HG03521 (cell line): ENCODE results near the gene SCAI.
"Not testable (repeated sequence)": the region's sequence is repeated elsewhere in the genome, so short reads cannot be mapped to it uniquely, and the experiment has no call there.

Experiments used
- ATAC-seq: cut with Tn5 transposase; IDR thresholded peaks from one replicate; pipeline ENCODE4 v1.9.1; 2021; ENCODE audit warnings: mild to moderate bottlenecking, moderate library complexity; ENCODE audit not compliant: unreplicated experiment

The SCAI gene

GRCh38 chr9:125143377-125144090 is at the start of gene SCAI:
Gene SCAI, minus strand, starts transcription at chr9:125143528. Its CDS starts 91 bp downstream, at chr9:125143437.
- ATAC-seq = peak; percentile 96

GRCh38 chr9:125190361-125190801 is 47.1 kb upstream of the SCAI start:
- no peak for ATAC-seq

GRCh38 chr9:125189361-125190289 is 46.3 kb upstream of the SCAI start, which contains the start of gene PPP6C:
Gene PPP6C, minus strand, starts transcription at chr9:125189803. Its CDS starts 85 bp downstream, at chr9:125189718.
- ATAC-seq = peak; percentile 97

- peak; percentile 19 for ATAC-seq
Measured at GRCh38 chr9:125189011-125189360, 45.7 kb upstream of the SCAI start.

- no peak for ATAC-seq
Measured at GRCh38 chr9:125183561-125183960, 40.2 kb upstream of the SCAI start.

GRCh38 chr9:125183054-125183453 is 39.7 kb upstream of the SCAI start:
- no peak for ATAC-seq

GRCh38 chr9:125181756-125182155 is 38.4 kb upstream of the SCAI start:
- not testable (repeated sequence) for ATAC-seq

- no peak for ATAC-seq
Measured at GRCh38 chr9:125180876-125181275, 37.5 kb upstream of the SCAI start.

GRCh38 chr9:125179776-125180175 is 36.4 kb upstream of the SCAI start:
- ATAC-seq = not testable (repeated sequence)

- ATAC-seq = no peak
Measured at GRCh38 chr9:125177888-125178287, 34.6 kb upstream of the SCAI start.

GRCh38 chr9:125176636-125177035 is 33.3 kb upstream of the SCAI start:
- ATAC-seq = no peak

- no peak for ATAC-seq
Measured at GRCh38 chr9:125172031-125172755, 28.9 kb upstream of the SCAI start.

- ATAC-seq = no peak
Measured at GRCh38 chr9:125169895-125170294, 26.6 kb upstream of the SCAI start.

GRCh38 chr9:125166762-125167161 is 23.4 kb upstream of the SCAI start:
- no peak for ATAC-seq

- not testable (repeated sequence) for ATAC-seq
Measured at GRCh38 chr9:125162891-125163290, 19.6 kb upstream of the SCAI start.

GRCh38 chr9:125161284-125161918 is 18.1 kb upstream of the SCAI start:
- no peak for ATAC-seq

- ATAC-seq = no peak
Measured at GRCh38 chr9:125160750-125161149, 17.4 kb upstream of the SCAI start.

- no peak for ATAC-seq
Measured at GRCh38 chr9:125156551-125156950, 13.2 kb upstream of the SCAI start.

- ATAC-seq = no peak
Measured at GRCh38 chr9:125153712-125154367, 10.5 kb upstream of the SCAI start.

GRCh38 chr9:125151730-125152129 is 8.4 kb upstream of the SCAI start:
- ATAC-seq = no peak
